Fibroblast of villous mesenchyme (primary cell): ENCODE data around the gene TSPAN14. TPM values are rescaled to one million over a fixed set of nuclear protein-coding genes. Genes with fewer than 3 reads are reported as not detected.

Experiments used
- DNase-seq: peaks from one replicate; pipeline ENCODE4 v3.0.0-alpha.2; 2010; ENCODE audit warnings: low read depth
- H3K4me3 ChIP-seq: 2 replicates; pipeline ENCODE4 v1.5.1; 2011; ENCODE audit warnings: low read depth, mild to moderate bottlenecking, low read length
- total RNA-seq: library from RNA; depleted of rRNA; stranded (reverse); fragments of >200 nt; gene quantifications from 2 replicates; pipeline ENCODE4 v1.2.3, GENCODE V29; 2012
- TF ChIP-seq, protein P1 (sequence below): IDR thresholded peaks from 2 replicates; pipeline ENCODE4 v1.5.1; 2012; ENCODE audit warnings: low read depth, mild to moderate bottlenecking, low read length; ENCODE audit not compliant: insufficient read depth

Gene TSPAN14
- total RNA-seq, 1 donor: 51.4 TPM

DNA sequence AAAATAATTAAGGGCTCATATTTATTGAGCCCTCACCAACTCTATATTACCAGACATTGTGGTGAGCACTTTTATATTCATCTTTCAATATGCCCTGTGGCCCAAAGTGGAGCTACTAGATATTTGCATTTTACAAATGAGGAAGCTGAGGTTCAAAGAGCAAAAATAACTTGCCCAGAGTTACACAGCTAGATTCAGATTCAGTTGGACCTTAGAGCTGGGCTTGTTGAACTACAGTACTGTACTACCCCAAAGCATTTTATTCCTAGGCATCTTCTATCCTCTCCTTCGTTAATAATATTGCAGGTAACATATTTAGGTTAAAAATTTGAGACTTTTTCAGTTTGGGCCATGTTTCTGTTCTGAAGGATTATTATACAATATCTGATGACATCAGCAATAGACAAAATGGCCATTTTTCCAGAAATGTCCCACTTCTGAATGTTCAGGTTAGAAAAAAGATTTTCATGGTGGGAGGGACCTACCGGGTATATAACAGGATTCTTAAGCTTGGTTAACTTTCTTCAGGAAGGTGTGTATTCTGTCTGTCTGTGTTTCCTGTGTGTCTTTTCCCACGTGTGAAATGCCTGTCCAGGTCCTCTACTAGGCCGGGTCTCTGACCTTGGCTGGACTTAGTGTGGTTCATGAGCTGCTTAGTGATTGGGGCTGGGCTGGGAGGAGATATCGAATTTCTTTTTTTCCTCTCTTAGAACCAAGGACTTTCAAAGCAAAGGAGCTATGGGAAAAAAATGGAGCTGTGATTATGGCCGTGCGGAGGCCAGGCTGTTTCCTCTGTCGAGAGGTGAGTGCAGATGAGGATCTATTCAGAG lies 32.2 kb upstream of the TSPAN14 start:
- TF ChIP-seq, protein P1, sequence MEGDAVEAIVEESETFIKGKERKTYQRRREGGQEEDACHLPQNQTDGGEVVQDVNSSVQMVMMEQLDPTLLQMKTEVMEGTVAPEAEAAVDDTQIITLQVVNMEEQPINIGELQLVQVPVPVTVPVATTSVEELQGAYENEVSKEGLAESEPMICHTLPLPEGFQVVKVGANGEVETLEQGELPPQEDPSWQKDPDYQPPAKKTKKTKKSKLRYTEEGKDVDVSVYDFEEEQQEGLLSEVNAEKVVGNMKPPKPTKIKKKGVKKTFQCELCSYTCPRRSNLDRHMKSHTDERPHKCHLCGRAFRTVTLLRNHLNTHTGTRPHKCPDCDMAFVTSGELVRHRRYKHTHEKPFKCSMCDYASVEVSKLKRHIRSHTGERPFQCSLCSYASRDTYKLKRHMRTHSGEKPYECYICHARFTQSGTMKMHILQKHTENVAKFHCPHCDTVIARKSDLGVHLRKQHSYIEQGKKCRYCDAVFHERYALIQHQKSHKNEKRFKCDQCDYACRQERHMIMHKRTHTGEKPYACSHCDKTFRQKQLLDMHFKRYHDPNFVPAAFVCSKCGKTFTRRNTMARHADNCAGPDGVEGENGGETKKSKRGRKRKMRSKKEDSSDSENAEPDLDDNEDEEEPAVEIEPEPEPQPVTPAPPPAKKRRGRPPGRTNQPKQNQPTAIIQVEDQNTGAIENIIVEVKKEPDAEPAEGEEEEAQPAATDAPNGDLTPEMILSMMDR: no peak
- no peak for DNase-seq
- no peak overlapping the region for H3K4me3 ChIP-seq

DNA sequence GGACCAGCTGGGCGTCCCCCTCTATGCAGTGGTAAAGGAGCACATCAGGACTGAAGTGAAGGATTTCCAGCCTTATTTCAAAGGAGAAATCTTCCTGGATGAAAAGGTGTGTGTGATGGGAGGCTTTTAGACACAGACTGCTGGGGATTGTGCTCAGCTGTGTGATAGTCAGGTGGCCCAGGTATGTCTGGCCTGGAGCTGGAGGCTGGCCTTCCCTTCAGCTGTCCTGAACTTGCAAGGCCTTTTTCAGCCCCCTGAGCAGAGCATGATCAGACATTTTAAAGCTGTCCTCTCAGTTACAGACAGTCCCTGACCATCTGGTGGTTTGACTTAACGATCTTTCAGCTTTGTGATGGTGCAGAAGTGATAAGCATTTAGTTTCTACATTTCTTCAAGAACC lies 28.2 kb upstream of the TSPAN14 start:
- no peak for DNase-seq
- TF ChIP-seq, protein P1: no peak
- H3K4me3 ChIP-seq: no peak overlapping the region

DNA sequence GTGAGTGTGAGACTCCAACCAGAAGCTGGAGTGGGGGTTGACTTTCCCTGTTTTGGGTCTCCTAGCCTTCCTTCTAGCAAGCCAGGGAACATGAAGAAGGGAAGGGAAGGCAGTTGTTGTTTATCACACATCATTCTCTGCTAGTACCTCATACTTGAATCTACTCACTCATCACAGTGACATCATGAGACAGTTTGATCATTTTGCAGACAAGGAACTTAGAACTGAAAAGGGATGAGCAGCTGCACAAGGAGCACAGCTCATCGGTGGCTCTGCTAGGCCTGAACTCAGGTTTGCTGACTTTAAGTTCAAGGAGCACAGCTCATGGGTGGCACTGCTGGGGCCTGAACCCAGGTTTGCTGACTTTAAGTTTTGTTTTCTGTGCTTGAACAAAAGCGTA lies 26.6 kb upstream of the TSPAN14 start:
- DNase-seq: no peak
- TF ChIP-seq, protein P1: no peak

DNA sequence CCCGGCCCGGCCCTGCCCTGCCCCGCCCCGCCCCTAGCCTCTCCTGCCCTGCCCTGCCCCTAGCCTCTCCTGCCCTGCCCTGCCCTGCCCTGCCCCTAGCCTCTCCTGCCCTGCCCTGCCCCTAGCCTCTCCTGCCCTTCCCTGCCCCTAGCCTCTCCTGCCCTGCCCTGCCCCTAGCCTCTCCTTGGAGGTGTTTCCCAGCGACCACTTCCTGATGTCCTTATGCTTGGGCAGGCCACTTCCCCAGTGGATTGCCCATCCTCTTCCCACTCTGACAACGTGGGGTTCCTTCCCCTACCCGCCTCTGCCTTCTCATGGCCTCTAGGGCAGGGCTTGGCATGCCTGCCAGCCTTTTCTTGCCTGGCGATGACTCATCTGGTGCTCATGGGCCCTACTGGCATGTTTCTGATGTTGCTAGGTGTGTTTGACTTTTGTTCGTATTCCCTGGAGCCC lies 24.6 kb upstream of the TSPAN14 start:
- no peak for DNase-seq
- TF ChIP-seq, protein P1: no peak
- no peak overlapping the region for H3K4me3 ChIP-seq

More for the DNA sequence above, 26.6 kb upstream of the TSPAN14 start:
- H3K4me3 ChIP-seq: no peak overlapping the region

DNA sequence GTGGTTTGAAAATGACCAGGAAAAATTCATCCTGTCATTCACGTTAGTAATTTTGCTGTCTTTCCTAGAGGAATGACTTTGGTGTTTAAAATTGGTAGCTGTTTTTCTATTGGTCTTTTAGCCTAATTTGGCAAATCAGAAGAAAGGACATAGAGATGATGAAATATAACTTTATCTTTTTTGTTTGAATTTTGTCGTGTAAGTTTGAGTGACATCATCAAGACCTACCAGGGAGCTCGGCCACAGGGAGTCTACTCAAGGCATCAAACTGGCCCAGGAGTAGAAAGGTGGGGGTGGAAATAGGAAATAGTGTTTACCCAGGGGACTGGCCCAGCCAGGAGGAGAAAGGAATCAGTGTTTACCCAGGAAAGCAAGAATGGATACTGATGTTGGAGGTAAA lies 21.0 kb upstream of the TSPAN14 start:
- DNase-seq: no peak
- no peak overlapping the region for H3K4me3 ChIP-seq
- TF ChIP-seq, protein P1: no peak

DNA sequence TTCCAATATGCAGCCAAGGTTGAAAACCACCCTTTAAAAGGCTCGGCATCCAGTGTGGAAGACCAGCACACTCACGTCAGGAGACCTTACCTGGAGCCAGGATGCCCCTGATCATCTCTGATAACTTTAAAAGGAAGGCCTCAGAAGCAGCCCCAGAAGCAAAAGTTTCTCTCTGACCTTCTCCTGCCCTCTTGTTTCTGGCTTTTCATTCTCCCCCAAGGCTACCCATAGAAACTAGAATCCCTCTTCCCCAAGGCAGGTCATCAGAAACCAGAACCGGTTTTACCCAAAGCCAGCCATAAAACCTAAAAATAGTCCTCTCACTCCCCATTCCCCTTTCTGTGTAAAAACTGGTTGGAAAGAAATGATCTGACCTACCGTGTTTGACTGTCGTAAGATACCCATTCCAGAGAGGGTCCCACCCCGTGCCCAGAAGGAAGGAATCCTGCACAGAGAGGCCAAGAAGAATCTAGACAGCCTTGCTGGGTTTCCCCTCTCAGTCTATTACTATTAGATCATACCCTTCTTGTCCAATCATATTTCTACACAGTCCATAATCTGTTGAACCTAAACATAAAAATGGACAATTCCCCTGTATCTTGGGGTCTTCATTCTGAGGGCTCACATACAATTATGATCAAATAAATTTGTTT lies 17.5 kb upstream of the TSPAN14 start:
- DNase-seq: no peak
- H3K4me3 ChIP-seq: no peak overlapping the region
- TF ChIP-seq, protein P1: no peak
